ENCODE data around the gene DMRTA2. TPM values are rescaled to one million over a fixed set of nuclear protein-coding genes. Genes with fewer than 3 reads are reported as not detected.
A peak's percentile ranks its signal among the peaks of the same experiment; 100 is the strongest.

The DMRTA2 gene
- total and polyA plus RNA-seq, 2 donors from 2014 or later, result not detected

- H3K36me3 ChIP-seq (ENCODE audit: control insufficient read depth in 2 of 3, insufficient read depth in 3 of 3, low read length in 3 of 3), result no peaks in the 10 kb centered on the region
- H3K4me3 ChIP-seq (ENCODE audit: low read length in 3 of 3), result no peak overlapping the region
- no peak overlapping the region for H3K9ac ChIP-seq (ENCODE audit: low read length in 3 of 3)
- peaks cover 0 to 10% (median 0%) of the 10 kb centered on the region in 3 donors for H3K4me1 ChIP-seq (ENCODE audit: control insufficient read depth in 2 of 3, insufficient read depth in 2 of 3, low read depth in 1 of 3, low read length in 3 of 3)
- TF ChIP-seq, protein P1, sequence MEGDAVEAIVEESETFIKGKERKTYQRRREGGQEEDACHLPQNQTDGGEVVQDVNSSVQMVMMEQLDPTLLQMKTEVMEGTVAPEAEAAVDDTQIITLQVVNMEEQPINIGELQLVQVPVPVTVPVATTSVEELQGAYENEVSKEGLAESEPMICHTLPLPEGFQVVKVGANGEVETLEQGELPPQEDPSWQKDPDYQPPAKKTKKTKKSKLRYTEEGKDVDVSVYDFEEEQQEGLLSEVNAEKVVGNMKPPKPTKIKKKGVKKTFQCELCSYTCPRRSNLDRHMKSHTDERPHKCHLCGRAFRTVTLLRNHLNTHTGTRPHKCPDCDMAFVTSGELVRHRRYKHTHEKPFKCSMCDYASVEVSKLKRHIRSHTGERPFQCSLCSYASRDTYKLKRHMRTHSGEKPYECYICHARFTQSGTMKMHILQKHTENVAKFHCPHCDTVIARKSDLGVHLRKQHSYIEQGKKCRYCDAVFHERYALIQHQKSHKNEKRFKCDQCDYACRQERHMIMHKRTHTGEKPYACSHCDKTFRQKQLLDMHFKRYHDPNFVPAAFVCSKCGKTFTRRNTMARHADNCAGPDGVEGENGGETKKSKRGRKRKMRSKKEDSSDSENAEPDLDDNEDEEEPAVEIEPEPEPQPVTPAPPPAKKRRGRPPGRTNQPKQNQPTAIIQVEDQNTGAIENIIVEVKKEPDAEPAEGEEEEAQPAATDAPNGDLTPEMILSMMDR (IDR thresholded peaks at IDR 0.05; ENCODE audit: borderline replicate concordance, extremely low read depth, insufficient read depth), result no peak
- H3K27ac ChIP-seq (ENCODE audit: low read depth in 2 of 2, low read length in 2 of 2), result no peak overlapping the region
- FAIRE-seq (no peak), DNase-seq (no peak)
- H3K9me3 ChIP-seq (ENCODE audit: control insufficient read depth in 2 of 3, insufficient read depth in 1 of 3, low read length in 3 of 3), result peaks cover 0 to 2% (median under 1%) of the 10 kb centered on the region in 3 donors
- peaks cover 58% of the 10 kb centered on the region for H3K27me3 ChIP-seq (ENCODE audit: control insufficient read depth, insufficient read depth, low read length)
- intact Hi-C loops (cut with DNase I), result no loop called here
Measured at GRCh38 chr1:50417946-50418599, 5.2 kb downstream of the DMRTA2 start.

GRCh38 chr1:50417507-50417906, 5.7 kb downstream of the DMRTA2 start:
- Histone ChIP-seq H3K27me3 (ENCODE audit: control insufficient read depth, insufficient read depth, low read length) (peaks cover 52% of the 10 kb centered on the region), H3K9ac (ENCODE audit: low read length in 3 of 3) (no peak overlapping the region), H3K27ac (ENCODE audit: low read depth in 2 of 2, low read length in 2 of 2) (no peak overlapping the region), H3K9me3 (ENCODE audit: control insufficient read depth in 2 of 3, insufficient read depth in 1 of 3, low read length in 3 of 3) (peaks cover 0 to 6% (median 2%) of the 10 kb centered on the region in 3 donors), H3K4me3 (ENCODE audit: low read length in 3 of 3) (no peak overlapping the region), H3K4me1 (ENCODE audit: control insufficient read depth in 2 of 3, insufficient read depth in 2 of 3, low read depth in 1 of 3, low read length in 3 of 3) (peaks cover 0 to 7% (median 0%) of the 10 kb centered on the region in 3 donors), H3K36me3 (ENCODE audit: control insufficient read depth in 2 of 3, insufficient read depth in 3 of 3, low read length in 3 of 3) (no peaks in the 10 kb centered on the region)
- FAIRE-seq, result no peak
- TF ChIP-seq, protein P1 (IDR thresholded peaks at IDR 0.05; ENCODE audit: borderline replicate concordance, extremely low read depth, insufficient read depth), result no peak
- peak in 4 of 5 donors; percentile 5 to 45 (median 14) for DNase-seq
- intact Hi-C loops (cut with DNase I), result no loop called here

- Histone ChIP-seq H3K27ac (ENCODE audit: low read depth in 2 of 2, low read length in 2 of 2) (no peak overlapping the region), H3K9me3 (ENCODE audit: control insufficient read depth in 2 of 3, insufficient read depth in 1 of 3, low read length in 3 of 3) (peaks cover 0 to 9% (median 2%) of the 10 kb centered on the region in 3 donors), H3K9ac (ENCODE audit: low read length in 3 of 3) (no peak overlapping the region), H3K27me3 (ENCODE audit: control insufficient read depth, insufficient read depth, low read length) (peaks cover 47% of the 10 kb centered on the region), H3K4me1 (ENCODE audit: control insufficient read depth in 2 of 3, insufficient read depth in 2 of 3, low read depth in 1 of 3, low read length in 3 of 3) (peaks cover 0 to 7% (median 0%) of the 10 kb centered on the region in 3 donors), H3K36me3 (ENCODE audit: control insufficient read depth in 2 of 3, insufficient read depth in 3 of 3, low read length in 3 of 3) (no peaks in the 10 kb centered on the region), H3K4me3 (ENCODE audit: low read length in 3 of 3) (no peak overlapping the region)
- peak in 4 of 5 donors; percentile 44 to 64 (median 50) for DNase-seq
- intact Hi-C loops (cut with DNase I), result no loop called here
- TF ChIP-seq, protein P1 (IDR thresholded peaks at IDR 0.05; ENCODE audit: borderline replicate concordance, extremely low read depth, insufficient read depth), result no peak
- no peak for FAIRE-seq
Measured at GRCh38 chr1:50416553-50417453, 6.4 kb downstream of the DMRTA2 start.

Data from kidney (tissue), 14 donors.